SK-N-SH (cell line): ENCODE data around the gene TMEM88. TPM values are rescaled to one million over a fixed set of nuclear protein-coding genes. Genes with fewer than 3 reads are reported as not detected.

Experiments used
- CTCF ChIA-PET: fragments of 300-600, 350-600 bp; formaldehyde crosslinking; extraction: SDS; loops from one replicate; lab custom pipeline; 2021; lab: Yijun Ruan, JAX
- POLR2A ChIA-PET: fragments of 350-600 bp; sonication (Branson Sonifier 250); formaldehyde crosslinking; extraction: SDS; loops from one replicate; lab custom pipeline; 2020; ENCODE audit warnings: antibody characterized with exemption, inconsistent platforms; lab: Yijun Ruan, JAX
- DNase-seq: peaks from one replicate; pipeline ENCODE4 v3.0.0; 2012
- H2AFZ ChIP-seq: fragments of 200-600 bp; sonication (generic); 2 replicates; pipeline ENCODE4 v1.8.1; 2016; ENCODE audit warnings: antibody characterized with exemption, mild to moderate bottlenecking, low read depth
- H3F3A ChIP-seq: fragments of 200-600 bp; sonication (generic); replicated peaks from 2 replicates; pipeline ENCODE3; 2016; ENCODE audit warnings: antibody characterized with exemption, mild to moderate bottlenecking; ENCODE audit not compliant: insufficient read depth
- H3K27ac ChIP-seq, 2 experiments: fragments of 200-500 bp in 1 of 2; fragments of 200-600 bp in 1 of 2; sonication (Bioruptor generic) in 1 of 2; sonication (generic), shearing (Covaris generic) in 1 of 2; 2 replicates each; pipeline versions ENCODE4 v1.5.1 to v1.6.1; 2014 to 2016; ENCODE audit warnings: low read depth in 2 of 2, inconsistent platforms in 1 of 2, low read length in 1 of 2, mild to moderate bottlenecking in 1 of 2, mixed read lengths in 1 of 2
- H3K27me3 ChIP-seq: fragments of 200-600 bp; sonication (generic), shearing (Covaris generic); 2 replicates; pipeline ENCODE4 v1.6.1; 2016; ENCODE audit warnings: mixed run types; ENCODE audit not compliant: insufficient read depth
- H3K36me3 ChIP-seq, 2 experiments: fragments of 200-500 bp in 1 of 2; fragments of 200-600 bp in 1 of 2; sonication (Bioruptor generic) in 1 of 2; sonication (generic) in 1 of 2; replicated peaks in 1 of 2; 2 replicates each; pipeline versions ENCODE3 to v1.5.1; 2014 to 2016; ENCODE audit warnings: low read length in 1 of 2, mild to moderate bottlenecking in 1 of 2; ENCODE audit not compliant: insufficient read depth in 2 of 2, control insufficient read depth in 1 of 2
- H3K4me1 ChIP-seq, 2 experiments: fragments of 200-500 bp in 1 of 2; fragments of 200-600 bp in 1 of 2; sonication (Bioruptor generic) in 1 of 2; sonication (generic), shearing (Covaris generic) in 1 of 2; 2 replicates each; pipeline versions ENCODE4 v1.5.1 to v1.6.1; 2014 to 2016; ENCODE audit warnings: low read depth in 1 of 2, low read length in 1 of 2, mixed run types in 1 of 2; ENCODE audit not compliant: insufficient read depth in 2 of 2, control insufficient read depth in 1 of 2
- H3K4me2 ChIP-seq: fragments of 200-600 bp; sonication (generic), shearing (Covaris generic); 2 replicates; pipeline ENCODE4 v1.6.1; 2017; ENCODE audit warnings: mixed run types
- H3K4me3 ChIP-seq, 2 experiments: fragments of 200-500 bp in 1 of 2; fragments of 200-600 bp in 1 of 2; sonication (Bioruptor generic) in 1 of 2; sonication (generic), shearing (Covaris generic) in 1 of 2; 2 replicates each; pipeline versions ENCODE4 v1.5.1 to v1.8.1; 2014 to 2016; ENCODE audit warnings: low read depth in 2 of 2, inconsistent platforms in 1 of 2, low read length in 1 of 2, mild to moderate bottlenecking in 1 of 2, mixed read lengths in 1 of 2, moderate library complexity in 1 of 2
- H3K79me2 ChIP-seq: fragments of 200-600 bp; sonication (generic); 2 replicates; pipeline ENCODE4 v1.8.1; 2017; ENCODE audit warnings: mild to moderate bottlenecking; ENCODE audit not compliant: insufficient read depth
- H3K9ac ChIP-seq: fragments of 200-600 bp; sonication (generic); 2 replicates; pipeline ENCODE4 v1.6.1; 2017; ENCODE audit warnings: mixed run types
- H3K9me2 ChIP-seq: fragments of 200-600 bp; sonication (generic); 2 replicates; pipeline ENCODE4 v1.6.1; 2017; ENCODE audit warnings: mixed run types
- H3K9me3 ChIP-seq: fragments of 200-600 bp; sonication (generic); 2 replicates; pipeline ENCODE4 v1.6.1; 2017; ENCODE audit warnings: mixed run types, mild to moderate bottlenecking, moderate library complexity
- H4K20me1 ChIP-seq: fragments of 200-600 bp; sonication (generic); 2 replicates; pipeline ENCODE4 v1.6.1; 2017; ENCODE audit warnings: mild to moderate bottlenecking, mixed run types; ENCODE audit not compliant: insufficient read depth
- EZH2phosphoT487 ChIP-seq: fragments of 200-600 bp; sonication (generic); IDR thresholded peaks from 2 replicates; pipeline ENCODE4 v1.6.1; 2017; ENCODE audit warnings: low read depth, mixed run types, mild to moderate bottlenecking, antibody characterized with exemption, moderate library complexity, borderline replicate concordance
- GABPA ChIP-seq: IDR thresholded peaks from 2 replicates; pipeline ENCODE4 v1.4.0; 2012; ENCODE audit warnings: low read depth, mild to moderate bottlenecking
- GATA2 ChIP-seq: sonication (generic); formaldehyde crosslinking; IDR thresholded peaks from 2 replicates; pipeline ENCODE4 v1.5.0; 2020; ENCODE audit warnings: mild to moderate bottlenecking, missing genetic modification reagents
- JUND ChIP-seq: IDR thresholded peaks from 2 replicates; pipeline ENCODE4 v1.4.0; 2012
- NFIC ChIP-seq: IDR thresholded peaks from 2 replicates; pipeline ENCODE4 v1.4.0; 2012; ENCODE audit warnings: borderline replicate concordance
- NRF1 ChIP-seq: IDR thresholded peaks from 2 replicates; pipeline ENCODE4 v1.6.1; 2012; ENCODE audit warnings: low read depth, mild to moderate bottlenecking, low read length
- PBX3 ChIP-seq: IDR thresholded peaks from 2 replicates; pipeline ENCODE4; 2012
- RAD21 ChIP-seq: IDR thresholded peaks from 2 replicates; pipeline ENCODE4 v1.6.1; 2012; ENCODE audit warnings: mild to moderate bottlenecking, low read length
- RCOR1 ChIP-seq: fragments of 150-350 bp; IDR thresholded peaks from 2 replicates; pipeline ENCODE4 v1.6.1; 2017; ENCODE audit warnings: antibody characterized with exemption, low read length
- SIN3A ChIP-seq: IDR thresholded peaks from 2 replicates; pipeline ENCODE4 v1.6.1; 2012; ENCODE audit warnings: low read depth, mild to moderate bottlenecking, low read length, moderate library complexity, borderline replicate concordance
- TCF12 ChIP-seq: IDR thresholded peaks from 2 replicates; pipeline ENCODE4 v1.4.0; 2012
- USF2 ChIP-seq: fragments of 150-350 bp; IDR thresholded peaks from 2 replicates; pipeline ENCODE4 v1.6.1; 2017; ENCODE audit warnings: antibody characterized with exemption, low read length, low read depth, borderline replicate concordance
- ZBTB33 ChIP-seq: IDR thresholded peaks from 2 replicates; pipeline ENCODE4 v1.4.0; 2012; ENCODE audit warnings: low read depth, borderline replicate concordance
- WGBS: methylation state at CpG from one replicate; pipeline ENCODE4 v1.1.6; 2017; ENCODE audit warnings: low lambda C conversion rate; 5-methylcytosine and 5-hydroxymethylcytosine counted together
- polyA plus RNA-seq, 3 experiments: library from polyadenylated mRNA; depleted of rRNA; stranded (reverse); fragments of >200 nt; gene quantifications; 2 replicates each; pipeline ENCODE4 v1.2.3, GENCODE V29; 2012

TMEM88 gene
- polyA plus RNA-seq, 1 of the 3 experiments (the other 2 are of a cell fraction) = 1.2 TPM

GRCh38 chr17:7839190-7839875 is 15.5 kb upstream of the TMEM88 start:
- H3K4me2 ChIP-seq = peak overlapping the region; percentile 92; the same call in 1 of the 2 replicates
- peak overlapping the region; percentile 40 to 51; a peak in 3 of 4 replicates for H3K4me3 ChIP-seq
- no peak overlapping the region for H2AFZ ChIP-seq
- H3K27me3 ChIP-seq = no peaks in the 10 kb centered on the region
- peak overlapping the region; percentile 98 to 100; a peak in 3 of 4 replicates for H3K27ac ChIP-seq
- ChIA-PET CTCF (interaction anchor here (0.8 to 3.1 kb wide), 8 partner anchors 12 to 222 kb away, joined by 3 to 15 read pairs (median 5); partner anchors contain the start of genes TP53 and WRAP53), POLR2A (interaction anchor here (1.6 kb wide), 1 partner anchor 11 kb away, joined by 7 read pairs; no protein-coding TSS in a partner anchor)
- 80% methylated on average over 6 of the region's 6 CpGs for WGBS
- H3K36me3 ChIP-seq = peaks cover 5 to 14% of the 10 kb centered on the region in 2 experiments
- peaks cover 28 to 36% of the 10 kb centered on the region in 2 experiments for H3K4me1 ChIP-seq
- H3K9me2 ChIP-seq = no peaks in the 10 kb centered on the region
- no peak for DNase-seq
- peaks cover 56% of the 10 kb centered on the region for H3K79me2 ChIP-seq
- no peak overlapping the region for H3K9ac ChIP-seq
- TF ChIP-seq GABPA (no peak), TCF12 (no peak), ZBTB33 (no peak), GATA2 (CRISPR knock-in tag) (no peak), EZH2phosphoT487 (no peak), SIN3A (no peak), NRF1 (no peak), RCOR1 (no peak), USF2 (no peak), PBX3 (no peak), RAD21 (no peak)
- H3F3A ChIP-seq = peaks cover 53% of the 10 kb centered on the region
- H4K20me1 ChIP-seq = peaks cover 34% of the 10 kb centered on the region
- no peaks in the 10 kb centered on the region for H3K9me3 ChIP-seq

GRCh38 chr17:7839876-7840261 is 15.0 kb upstream of the TMEM88 start:
- Histone ChIP-seq H3K4me1 (peaks cover 28 to 36% of the 10 kb centered on the region in 2 experiments), H2AFZ (no peak overlapping the region), H4K20me1 (peaks cover 37% of the 10 kb centered on the region), H3K27ac (peak overlapping the region; percentile 98 to 100; a peak in 3 of 4 replicates), H3K4me3 (no peak overlapping the region), H3K9ac (no peak overlapping the region), H3K9me2 (no peaks in the 10 kb centered on the region), H3K27me3 (no peaks in the 10 kb centered on the region), H3K4me2 (peak overlapping the region; percentile 92; the same call in 1 of the 2 replicates), H3K79me2 (peaks cover 61% of the 10 kb centered on the region), H3K9me3 (no peaks in the 10 kb centered on the region), H3F3A (peaks cover 54% of the 10 kb centered on the region), H3K36me3 (peaks cover 5 to 14% of the 10 kb centered on the region in 2 experiments)
- WGBS = 53% methylated on average over 2 of the region's 2 CpGs
- TF ChIP-seq NFIC (no peak), JUND (no peak), GABPA (no peak)
- DNase-seq = no peak
- ChIA-PET CTCF (interaction anchor here (1.0 to 1.5 kb wide), 3 partner anchors 11 to 96 kb away, joined by 3 to 8 read pairs (median 3); no protein-coding TSS in a partner anchor), POLR2A (no interaction called here)
